ENCODE measurements around the gene EPC1.
A peak's percentile ranks its signal among the peaks of the same experiment; 100 is the strongest.
"Not testable (repeated sequence)": the region's sequence is repeated elsewhere in the genome, so short reads cannot be mapped to it uniquely, and the experiment has no call there.

Gene EPC1

GRCh38 chr10:32225976-32226375, 121.0 kb downstream of the EPC1 start:
- Histone ChIP-seq H3K4me3 (ENCODE audit: low read depth, low read length) (no peak overlapping the region), H3K9me3 (ENCODE audit: control insufficient read depth, insufficient read depth, low read depth, low read length) (no peaks in the 10 kb centered on the region), H3K4me1 (ENCODE audit: control insufficient read depth, insufficient read depth, low read length) (no peaks in the 10 kb centered on the region), H3K36me3 (ENCODE audit: control insufficient read depth in 2 of 2, insufficient read depth in 1 of 2, low read length in 2 of 2) (no peaks in the 10 kb centered on the region), H3K27ac (ENCODE audit: extremely low read depth, low read depth, low read length) (no peak overlapping the region)
- CTCF ChIA-PET, result no interaction called here
- POLR2A ChIA-PET, result no interaction called here
- TF ChIP-seq KLF1 (tag by site-specific recombination; IDR thresholded peaks at IDR 0.05) (no peak), ZNF501 (tag by site-specific recombination; IDR thresholded peaks at IDR 0.05) (no peak), KLF9 (tag by site-specific recombination; IDR thresholded peaks at IDR 0.05; ENCODE audit: low read depth) (0 out of 2 replicates have a peak, but pooled peaks have one; percentile 27)

GRCh38 chr10:32222376-32222775, 124.6 kb downstream of the EPC1 start:
- H3K9me3 ChIP-seq (ENCODE audit: control insufficient read depth, insufficient read depth, low read depth, low read length); POLR2A ChIA-PET; H3K4me3 ChIP-seq (ENCODE audit: low read depth, low read length); CTCF ChIA-PET; H3K4me1 ChIP-seq (ENCODE audit: control insufficient read depth, insufficient read depth, low read length); H3K27ac ChIP-seq (ENCODE audit: extremely low read depth, low read depth, low read length); H3K36me3 ChIP-seq (ENCODE audit: control insufficient read depth in 2 of 2, insufficient read depth in 1 of 2, low read length in 2 of 2): not testable (repeated sequence)

GRCh38 chr10:32219156-32219555, 127.8 kb downstream of the EPC1 start:
- H3K4me1 ChIP-seq (ENCODE audit: control insufficient read depth, insufficient read depth, low read length); CTCF ChIA-PET: not testable (repeated sequence)
- TF ChIP-seq GLIS1 (tag by site-specific recombination; IDR thresholded peaks at IDR 0.05), result 0 out of 2 replicates have a peak, but pooled peaks have one; percentile 10
- TF ChIP-seq SETDB1 (IDR thresholded peaks at IDR 0.05; ENCODE audit: insufficient read length, low read length), result peak; percentile 47

GRCh38 chr10:32218206-32219044, 128.5 kb downstream of the EPC1 start:
- H3K36me3 ChIP-seq (ENCODE audit: control insufficient read depth in 2 of 2, insufficient read depth in 1 of 2, low read length in 2 of 2); POLR2A ChIA-PET; H3K27ac ChIP-seq (ENCODE audit: extremely low read depth, low read depth, low read length); H3K4me3 ChIP-seq (ENCODE audit: low read depth, low read length); H3K9me3 ChIP-seq (ENCODE audit: control insufficient read depth, insufficient read depth, low read depth, low read length); H3K4me1 ChIP-seq (ENCODE audit: control insufficient read depth, insufficient read depth, low read length); CTCF ChIA-PET: not testable (repeated sequence)

More at GRCh38 chr10:32219156-32219555, 127.8 kb downstream of the EPC1 start:
- H3K27ac ChIP-seq (ENCODE audit: extremely low read depth, low read depth, low read length); H3K4me3 ChIP-seq (ENCODE audit: low read depth, low read length); H3K9me3 ChIP-seq (ENCODE audit: control insufficient read depth, insufficient read depth, low read depth, low read length); H3K36me3 ChIP-seq (ENCODE audit: control insufficient read depth in 2 of 2, insufficient read depth in 1 of 2, low read length in 2 of 2); POLR2A ChIA-PET: not testable (repeated sequence)
